Parathyroid adenoma (tissue), 2 donors: ENCODE measurements around the gene ASIC5.
"Not testable (repeated sequence)": the region's sequence is repeated elsewhere in the genome, so short reads cannot be mapped to it uniquely, and the experiment has no call there.

Experiments used
- H2AFZ ChIP-seq: fragments of 300-600 bp; sonication (generic); one replicate; pipeline ENCODE4 v1.7.0; 2017; ENCODE audit warnings: antibody characterized with exemption, mild to moderate bottlenecking
- H3K27ac ChIP-seq: fragments of 300-600 bp; sonication (generic); one replicate; pipeline ENCODE4 v1.7.0; 2017
- H3K27me3 ChIP-seq: fragments of 300-600 bp; sonication (generic); one replicate; pipeline ENCODE4 v1.7.0; 2017; ENCODE audit warnings: low read length; ENCODE audit not compliant: control insufficient read depth, insufficient read depth
- H3K36me3 ChIP-seq: fragments of 300-600 bp; sonication (generic); one replicate; pipeline ENCODE4 v1.7.0; 2017; ENCODE audit warnings: low read length; ENCODE audit not compliant: control insufficient read depth, insufficient read depth
- H3K4me1 ChIP-seq: fragments of 300-600 bp; sonication (generic); one replicate; pipeline ENCODE4 v1.7.0; 2017; ENCODE audit warnings: control low read depth
- H3K4me2 ChIP-seq: fragments of 300-600 bp; sonication (generic); one replicate; pipeline ENCODE4 v1.7.0; 2017; ENCODE audit warnings: low read length
- H3K4me3 ChIP-seq: fragments of 300-600 bp; sonication (generic); one replicate; pipeline ENCODE4 v1.7.0; 2017; ENCODE audit warnings: low read depth, low read length
- H3K79me2 ChIP-seq: fragments of 300-600 bp; sonication (generic); one replicate; pipeline ENCODE4 v1.7.0; 2017; ENCODE audit warnings: control low read depth
- H3K9ac ChIP-seq: fragments of 300-600 bp; sonication (generic); one replicate; pipeline ENCODE4 v1.7.0; 2017; ENCODE audit warnings: mild to moderate bottlenecking
- H3K9me3 ChIP-seq: fragments of 300-600 bp; sonication (generic); one replicate; pipeline ENCODE4 v1.7.0; 2017; ENCODE audit warnings: low read length; ENCODE audit not compliant: control insufficient read depth
- TF ChIP-seq, protein P1 (sequence below): fragments of 300-600 bp; sonication (generic); IDR thresholded peaks from one replicate; pipeline ENCODE4 v1.7.0; 2017; ENCODE audit warnings: antibody characterized with exemption, mild to moderate bottlenecking
- donor health status: primary hyperparathyroidism.

ASIC5 gene

DNA sequence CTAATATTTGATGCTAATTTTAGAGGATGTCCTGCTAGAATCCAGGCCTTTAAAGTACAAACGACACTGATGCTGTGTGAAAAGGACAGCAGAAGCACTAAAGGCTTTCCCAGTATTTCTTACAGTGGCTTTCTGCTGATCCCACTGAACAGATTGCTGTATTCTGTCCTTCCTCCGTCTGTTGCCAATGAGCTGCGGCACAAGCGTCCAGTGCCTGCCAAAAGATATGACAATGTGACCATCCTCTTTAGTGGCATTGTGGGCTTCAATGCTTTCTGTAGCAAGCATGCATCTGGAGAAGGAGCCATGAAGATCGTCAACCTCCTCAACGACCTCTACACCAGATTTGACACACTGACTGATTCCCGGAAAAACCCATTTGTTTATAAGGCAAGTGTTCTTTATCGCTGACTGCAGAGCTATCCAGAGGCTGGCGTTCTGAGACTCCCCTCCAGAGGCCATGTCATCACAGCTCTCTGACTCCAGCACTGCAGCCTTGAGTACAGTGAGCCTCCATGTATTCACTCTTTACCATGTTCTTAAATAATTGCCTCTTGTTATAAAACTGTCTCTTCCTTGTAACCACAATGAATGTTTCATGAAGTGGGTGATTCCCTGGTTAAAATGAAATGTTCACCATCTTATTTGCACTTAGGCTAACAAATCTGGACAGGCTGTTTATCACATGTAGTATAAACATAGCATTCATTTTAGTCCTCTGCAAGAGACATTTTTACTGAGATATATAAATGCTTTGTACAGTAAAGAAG is 63.7 kb downstream of the ASIC5 start:
- H3K4me3 ChIP-seq, result no peak overlapping the region
- no peaks in the 10 kb centered on the region for H3K79me2 ChIP-seq
- H3K27ac ChIP-seq, result no peak overlapping the region
- TF ChIP-seq, protein P1, sequence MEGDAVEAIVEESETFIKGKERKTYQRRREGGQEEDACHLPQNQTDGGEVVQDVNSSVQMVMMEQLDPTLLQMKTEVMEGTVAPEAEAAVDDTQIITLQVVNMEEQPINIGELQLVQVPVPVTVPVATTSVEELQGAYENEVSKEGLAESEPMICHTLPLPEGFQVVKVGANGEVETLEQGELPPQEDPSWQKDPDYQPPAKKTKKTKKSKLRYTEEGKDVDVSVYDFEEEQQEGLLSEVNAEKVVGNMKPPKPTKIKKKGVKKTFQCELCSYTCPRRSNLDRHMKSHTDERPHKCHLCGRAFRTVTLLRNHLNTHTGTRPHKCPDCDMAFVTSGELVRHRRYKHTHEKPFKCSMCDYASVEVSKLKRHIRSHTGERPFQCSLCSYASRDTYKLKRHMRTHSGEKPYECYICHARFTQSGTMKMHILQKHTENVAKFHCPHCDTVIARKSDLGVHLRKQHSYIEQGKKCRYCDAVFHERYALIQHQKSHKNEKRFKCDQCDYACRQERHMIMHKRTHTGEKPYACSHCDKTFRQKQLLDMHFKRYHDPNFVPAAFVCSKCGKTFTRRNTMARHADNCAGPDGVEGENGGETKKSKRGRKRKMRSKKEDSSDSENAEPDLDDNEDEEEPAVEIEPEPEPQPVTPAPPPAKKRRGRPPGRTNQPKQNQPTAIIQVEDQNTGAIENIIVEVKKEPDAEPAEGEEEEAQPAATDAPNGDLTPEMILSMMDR, result no peak
- H3K4me2 ChIP-seq, result no peak overlapping the region
- H3K9me3 ChIP-seq, result no peaks in the 10 kb centered on the region
- H2AFZ ChIP-seq, result no peak overlapping the region
- no peaks in the 10 kb centered on the region for H3K4me1 ChIP-seq
- no peaks in the 10 kb centered on the region for H3K27me3 ChIP-seq
- no peak overlapping the region for H3K9ac ChIP-seq
- H3K36me3 ChIP-seq, result no peaks in the 10 kb centered on the region

DNA sequence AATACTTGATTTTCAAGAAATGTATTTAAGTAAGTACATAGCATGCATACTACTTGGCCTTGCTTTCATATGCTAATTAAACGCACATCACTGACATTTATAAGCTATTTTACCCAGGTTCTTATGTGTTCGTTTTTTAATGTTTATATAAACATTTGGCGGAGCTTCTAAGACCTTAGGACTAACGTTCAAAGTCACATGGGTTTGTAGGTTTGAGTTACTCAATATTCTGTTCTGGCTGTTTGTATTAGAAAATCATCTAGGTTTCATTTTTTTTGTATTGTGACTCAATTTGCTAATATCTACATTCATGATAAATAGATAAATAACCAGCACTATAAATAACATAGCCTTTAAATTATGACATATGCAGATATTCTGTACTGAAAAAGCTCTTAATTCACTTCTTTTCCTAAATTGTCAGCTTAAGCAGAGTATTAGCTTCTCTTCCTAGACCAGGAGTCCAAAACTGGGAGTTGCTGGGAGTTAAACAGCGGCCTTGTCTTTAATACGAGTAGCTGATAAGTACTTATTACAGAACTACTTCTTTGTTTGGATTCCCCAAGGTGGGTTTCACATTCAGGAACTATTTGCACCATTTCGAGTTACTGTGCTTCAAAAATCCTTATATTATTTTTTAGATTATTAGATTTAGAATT is 65.3 kb downstream of the ASIC5 start:
- no peak overlapping the region for H3K27ac ChIP-seq
- H3K9ac ChIP-seq, result no peak overlapping the region
- TF ChIP-seq, protein P1, result no peak
- H2AFZ ChIP-seq, result no peak overlapping the region
- no peaks in the 10 kb centered on the region for H3K79me2 ChIP-seq
- no peak overlapping the region for H3K4me2 ChIP-seq
- no peaks in the 10 kb centered on the region for H3K36me3 ChIP-seq
- no peaks in the 10 kb centered on the region for H3K4me1 ChIP-seq
- H3K27me3 ChIP-seq, result no peaks in the 10 kb centered on the region
- H3K4me3 ChIP-seq, result no peak overlapping the region
- no peaks in the 10 kb centered on the region for H3K9me3 ChIP-seq

DNA sequence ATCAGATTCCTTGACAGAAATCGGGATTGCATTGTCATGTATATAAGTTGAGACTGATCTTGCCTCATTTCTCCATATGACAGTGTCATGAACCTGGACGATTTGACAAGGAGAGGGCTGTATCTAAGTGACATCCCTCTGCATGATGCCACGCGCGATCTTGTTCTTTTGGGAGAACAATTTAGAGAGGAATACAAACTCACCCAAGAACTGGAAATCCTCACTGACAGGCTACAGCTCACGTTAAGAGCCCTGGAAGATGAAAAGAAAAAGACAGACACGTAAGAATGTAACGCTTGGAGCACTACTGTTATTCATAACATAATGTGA is 66.3 kb downstream of the ASIC5 start:
- TF ChIP-seq, protein P1, result no peak
- Histone ChIP-seq H3K4me2 (no peak overlapping the region), H3K27me3 (no peaks in the 10 kb centered on the region), H3K4me3 (no peak overlapping the region), H3K36me3 (no peaks in the 10 kb centered on the region), H3K27ac (no peak overlapping the region), H3K9me3 (no peaks in the 10 kb centered on the region), H2AFZ (no peak overlapping the region), H3K4me1 (no peaks in the 10 kb centered on the region), H3K79me2 (no peaks in the 10 kb centered on the region), H3K9ac (no peak overlapping the region)

DNA sequence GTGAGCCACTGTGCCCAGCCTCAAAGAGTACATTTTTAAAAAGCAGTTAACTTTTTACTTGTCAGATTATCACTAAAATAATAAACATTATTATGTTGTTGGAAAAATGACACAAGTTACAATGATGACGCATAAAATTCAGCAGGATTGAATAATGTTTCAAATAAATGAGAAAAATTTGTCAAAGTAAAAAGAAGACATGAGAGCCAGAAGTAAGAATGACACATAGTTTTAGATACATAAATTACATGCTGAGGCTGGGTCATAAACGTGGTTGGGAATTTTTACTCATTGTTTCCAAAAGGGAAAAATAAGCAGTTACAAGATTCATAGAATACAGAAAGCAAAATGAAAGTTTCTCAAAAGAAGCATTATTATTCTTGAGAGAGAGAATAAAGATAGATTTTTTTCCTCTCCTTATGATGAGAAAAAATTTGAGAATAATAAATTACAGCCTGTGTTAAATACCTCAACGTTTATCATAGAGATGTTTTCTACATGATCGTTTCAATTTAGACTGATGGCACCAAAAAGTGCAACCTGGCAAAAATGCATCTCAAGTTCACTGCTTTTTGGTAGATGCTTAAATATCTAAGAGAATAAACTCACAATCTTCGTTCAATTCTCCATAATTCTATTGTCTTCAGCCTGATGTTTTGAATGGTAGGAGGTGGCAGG is 66.8 kb downstream of the ASIC5 start:
- no peak overlapping the region for H3K9ac ChIP-seq
- no peaks in the 10 kb centered on the region for H3K36me3 ChIP-seq
- H3K4me2 ChIP-seq, result no peak overlapping the region
- no peaks in the 10 kb centered on the region for H3K9me3 ChIP-seq
- H2AFZ ChIP-seq, result no peak overlapping the region
- no peak overlapping the region for H3K27ac ChIP-seq
- H3K27me3 ChIP-seq, result no peaks in the 10 kb centered on the region
- no peak overlapping the region for H3K4me3 ChIP-seq
- TF ChIP-seq, protein P1, result no peak
- no peaks in the 10 kb centered on the region for H3K4me1 ChIP-seq
- no peaks in the 10 kb centered on the region for H3K79me2 ChIP-seq

DNA sequence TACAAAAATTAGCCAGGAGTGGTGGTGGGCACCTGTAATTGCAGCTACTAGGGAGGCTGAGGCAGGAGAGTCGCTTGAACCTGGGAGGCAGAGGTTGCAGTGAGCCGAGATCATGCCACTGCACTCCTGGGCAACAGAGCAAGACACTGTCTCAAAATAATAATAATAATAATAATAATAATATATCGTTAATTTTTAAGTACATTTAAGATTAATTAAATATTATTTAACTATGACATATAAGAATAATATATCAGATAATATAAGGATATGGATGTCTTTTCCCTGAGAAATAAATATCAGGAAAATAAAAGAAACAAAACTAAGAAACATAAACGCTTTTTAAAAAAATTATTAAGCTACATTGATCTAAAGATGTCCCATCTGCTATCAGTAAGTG is 68.5 kb downstream of the ASIC5 start:
- H3K4me1 ChIP-seq, H3K36me3 ChIP-seq: not testable (repeated sequence)

More for the DNA sequence above, 68.5 kb downstream of the ASIC5 start:
- H3K27me3 ChIP-seq, H3K79me2 ChIP-seq, H3K9me3 ChIP-seq, H2AFZ ChIP-seq, H3K4me2 ChIP-seq, H3K27ac ChIP-seq, H3K4me3 ChIP-seq, H3K9ac ChIP-seq: not testable (repeated sequence)
